Measurements from ENCODE around the gene CFL2. TPM values are rescaled to one million over a fixed set of nuclear protein-coding genes. Genes with fewer than 3 reads are reported as not detected.
A peak's percentile ranks its signal among the peaks of the same experiment; 100 is the strongest.
"Not testable (repeated sequence)": the region's sequence is repeated elsewhere in the genome, so short reads cannot be mapped to it uniquely, and the experiment has no call there.

Gene CFL2
- total RNA-seq: 1 to 10 TPM; 6.9 to 7.4 TPM

DNA sequence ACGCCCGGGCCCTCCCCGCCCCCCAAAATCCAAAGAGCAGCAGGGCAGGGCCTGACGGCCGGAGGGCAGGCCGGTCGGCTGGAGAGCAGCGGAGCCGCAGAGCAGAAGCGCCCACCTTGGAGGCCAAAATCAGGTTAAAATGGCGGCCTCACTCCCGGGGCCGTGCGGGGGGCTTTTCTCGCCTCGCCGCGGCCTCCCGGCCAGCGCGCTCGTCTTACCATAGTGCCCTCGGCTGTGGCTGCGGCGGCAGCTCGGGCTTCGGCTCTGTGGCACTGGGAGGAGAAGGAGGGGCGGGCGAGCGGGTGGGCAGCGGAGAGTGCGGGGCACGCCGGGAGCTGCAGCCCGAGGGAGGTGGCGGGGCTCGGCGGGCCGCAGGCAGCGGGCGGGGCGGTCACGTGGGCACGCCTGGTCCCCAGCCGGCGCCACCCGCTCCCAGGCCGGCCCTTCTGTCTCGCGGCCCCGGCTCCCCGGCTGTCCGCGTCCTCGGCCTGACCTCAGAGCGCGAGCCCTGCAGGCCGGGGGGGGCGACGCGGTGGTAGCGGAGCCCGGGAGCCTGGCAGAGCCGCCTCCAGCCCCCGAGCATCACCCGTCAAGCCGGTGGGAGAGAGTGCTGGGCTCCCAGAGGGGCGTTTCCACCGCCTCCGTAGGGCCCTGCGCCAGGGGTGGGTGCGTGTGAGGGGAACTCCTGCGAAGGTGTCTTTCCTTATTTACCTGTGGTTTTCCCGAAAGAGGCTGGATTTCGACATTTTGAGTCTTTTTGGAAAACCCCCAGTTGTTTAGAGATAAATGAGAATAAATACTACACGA lies at the start of gene CFL2:
CFL2 (minus strand) TSS at position 274 of the 807 bp plus-strand sequence; CDS start at position 221, 53 bp downstream.
- CTCF ChIA-PET: interaction anchor here (0.7 to 3.0 kb wide), 3 partner anchors 8 to 86 kb away, joined by 3 to 23 read pairs (median 5); no protein-coding TSS in a partner anchor
- Mint-ChIP-seq H3K4me3 (peak within 1 kb of the TSS; percentile 92), H3K27me3 (peaks cover 5% of the 10 kb centered on the region), H3K36me3 (peaks cover 9% of the 10 kb centered on the region), H3K9me3 (ENCODE audit: low read depth) (no peaks in the 10 kb centered on the region), H3K27ac (peak within 1 kb of the TSS; percentile 88), H3K4me1 (peaks cover 17% of the 10 kb centered on the region)
- DNase-seq (peak; percentile 81), ATAC-seq (peak; percentile 97)

GRCh38 chr14:34755215-34755614 lies 40.8 kb upstream of the CFL2 start:
- CTCF ChIA-PET: no interaction called here
- Mint-ChIP-seq H3K27ac (no peak overlapping the region), H3K9me3 (ENCODE audit: low read depth) (no peaks in the 10 kb centered on the region), H3K36me3 (peaks cover 40% of the 10 kb centered on the region), H3K4me1 (no peaks in the 10 kb centered on the region), H3K27me3 (no peaks in the 10 kb centered on the region), H3K4me3 (no peak overlapping the region)
- ATAC-seq (no peak), DNase-seq (no peak)

- H3K27me3 Mint-ChIP-seq: no peaks in the 10 kb centered on the region
- H3K27ac Mint-ChIP-seq: no peak overlapping the region
- H3K36me3 Mint-ChIP-seq: peaks cover 38% of the 10 kb centered on the region
- DNase-seq: no peak
- no peaks in the 10 kb centered on the region for H3K4me1 Mint-ChIP-seq
- H3K4me3 Mint-ChIP-seq: no peak overlapping the region
- no peaks in the 10 kb centered on the region for H3K9me3 Mint-ChIP-seq (ENCODE audit: low read depth)
- CTCF ChIA-PET: no interaction called here
- ATAC-seq: no peak
Observed at GRCh38 chr14:34754687-34755086, 40.3 kb upstream of the CFL2 start.

DNA sequence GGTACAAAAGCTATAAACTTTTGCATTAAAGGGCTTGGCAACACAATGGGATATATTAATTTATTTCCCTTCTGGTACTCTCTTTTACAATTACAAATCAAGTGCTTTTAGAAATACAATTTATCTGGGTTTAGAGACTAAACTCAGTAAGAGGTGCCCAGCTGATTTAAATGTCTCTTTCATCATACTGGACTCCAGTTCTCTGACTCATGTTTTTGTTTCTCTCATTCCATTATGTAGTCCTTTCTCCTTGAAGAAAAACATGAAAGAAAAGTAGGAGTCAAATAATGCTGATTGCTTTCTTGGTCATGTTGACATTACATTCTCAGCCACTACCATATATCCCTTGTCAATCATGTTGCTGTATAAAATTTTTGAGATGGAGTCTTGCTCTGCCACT lies 36.3 kb upstream of the CFL2 start:
- Mint-ChIP-seq H3K9me3 (ENCODE audit: low read depth) (no peaks in the 10 kb centered on the region), H3K36me3 (peaks cover 21% of the 10 kb centered on the region), H3K4me1 (no peaks in the 10 kb centered on the region), H3K27me3 (no peaks in the 10 kb centered on the region), H3K27ac (no peak overlapping the region), H3K4me3 (no peak overlapping the region)
- DNase-seq (no peak), ATAC-seq (no peak)
- CTCF ChIA-PET: no interaction called here

GRCh38 chr14:34750233-34750632 lies 35.8 kb upstream of the CFL2 start:
- no peaks in the 10 kb centered on the region for H3K27me3 Mint-ChIP-seq
- H3K27ac Mint-ChIP-seq: no peak overlapping the region
- H3K4me1 Mint-ChIP-seq: no peaks in the 10 kb centered on the region
- H3K4me3 Mint-ChIP-seq: no peak overlapping the region
- CTCF ChIA-PET: no interaction called here
- peaks cover 18% of the 10 kb centered on the region for H3K36me3 Mint-ChIP-seq
- ATAC-seq (no peak), DNase-seq (no peak)
- no peaks in the 10 kb centered on the region for H3K9me3 Mint-ChIP-seq (ENCODE audit: low read depth)

- CTCF ChIA-PET: interaction anchor here (1.3 kb wide), 1 partner anchor 27 kb away, joined by 7 read pairs; no protein-coding TSS in a partner anchor
- H3K27me3 Mint-ChIP-seq: no peaks in the 10 kb centered on the region
- no peak for ATAC-seq
Observed at GRCh38 chr14:34749408-34749807, 35.0 kb upstream of the CFL2 start.

GRCh38 chr14:34742270-34743115 lies 28.1 kb upstream of the CFL2 start:
- DNase-seq (no peak), ATAC-seq (no peak)
- Mint-ChIP-seq H3K9me3 (ENCODE audit: low read depth) (peaks cover 4% of the 10 kb centered on the region), H3K27ac (no peak overlapping the region), H3K36me3 (no peaks in the 10 kb centered on the region), H3K4me1 (peaks cover 10% of the 10 kb centered on the region), H3K27me3 (peaks cover 14% of the 10 kb centered on the region), H3K4me3 (no peak overlapping the region)
- CTCF ChIA-PET: interaction anchor here (2.7 kb wide), 1 partner anchor 20 kb away, joined by 11 read pairs; no protein-coding TSS in a partner anchor

More at GRCh38 chr14:34749408-34749807, 35.0 kb upstream of the CFL2 start:
- Mint-ChIP-seq H3K27ac (no peak overlapping the region), H3K36me3 (peaks cover 14% of the 10 kb centered on the region), H3K9me3 (ENCODE audit: low read depth) (no peaks in the 10 kb centered on the region), H3K4me3 (no peak overlapping the region), H3K4me1 (no peaks in the 10 kb centered on the region)
- DNase-seq: no peak

DNA sequence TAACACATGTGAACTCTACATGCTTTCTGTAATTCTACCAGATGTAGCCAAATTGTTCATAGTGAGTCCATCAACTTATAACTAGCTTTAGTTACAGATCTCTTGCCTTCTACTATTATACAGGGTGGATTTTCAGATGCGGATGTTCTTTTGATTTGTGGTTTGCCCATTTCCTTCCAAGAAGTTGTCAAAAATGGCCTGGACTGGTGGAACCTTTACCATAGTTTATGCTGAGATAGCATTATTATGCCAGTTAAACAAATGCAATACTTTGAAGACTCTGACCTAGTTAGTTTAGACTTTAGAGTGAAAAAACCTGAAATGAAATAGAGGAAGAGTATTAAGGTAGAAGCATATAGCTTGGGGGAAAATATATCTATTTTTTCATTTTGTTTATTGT lies 27.4 kb upstream of the CFL2 start:
- H3K4me3 Mint-ChIP-seq: no peak overlapping the region
- ATAC-seq: no peak
- H3K36me3 Mint-ChIP-seq: no peaks in the 10 kb centered on the region
- DNase-seq: no peak
- CTCF ChIA-PET: interaction anchor here (2.7 kb wide), 1 partner anchor 19 kb away, joined by 11 read pairs; no protein-coding TSS in a partner anchor
- peaks cover 10% of the 10 kb centered on the region for H3K4me1 Mint-ChIP-seq
- H3K27ac Mint-ChIP-seq: no peak overlapping the region
- H3K9me3 Mint-ChIP-seq (ENCODE audit: low read depth): peaks cover 4% of the 10 kb centered on the region
- H3K27me3 Mint-ChIP-seq: peaks cover 14% of the 10 kb centered on the region

- Mint-ChIP-seq H3K27me3 (peaks cover 14% of the 10 kb centered on the region), H3K4me1 (peaks cover 10% of the 10 kb centered on the region)
- H3K9me3 Mint-ChIP-seq (ENCODE audit: low read depth); ATAC-seq; H3K27ac Mint-ChIP-seq; H3K36me3 Mint-ChIP-seq; DNase-seq; CTCF ChIA-PET; H3K4me3 Mint-ChIP-seq: not testable (repeated sequence)
Observed at GRCh38 chr14:34740139-34740538, 25.7 kb upstream of the CFL2 start.

- H3K4me1 Mint-ChIP-seq; ATAC-seq; CTCF ChIA-PET; H3K27ac Mint-ChIP-seq; H3K36me3 Mint-ChIP-seq; H3K4me3 Mint-ChIP-seq; H3K9me3 Mint-ChIP-seq (ENCODE audit: low read depth); DNase-seq: not testable (repeated sequence)
- H3K27me3 Mint-ChIP-seq: peaks cover 11% of the 10 kb centered on the region
Observed at GRCh38 chr14:34737079-34737478, 22.7 kb upstream of the CFL2 start.

- Mint-ChIP-seq H3K27me3 (peaks cover 5% of the 10 kb centered on the region), H3K27ac (no peak overlapping the region), H3K4me1 (no peaks in the 10 kb centered on the region), H3K9me3 (ENCODE audit: low read depth) (peaks cover 4% of the 10 kb centered on the region), H3K36me3 (no peaks in the 10 kb centered on the region), H3K4me3 (no peak overlapping the region)
- ATAC-seq (no peak), DNase-seq (no peak)
- CTCF ChIA-PET: interaction anchor here (0.6 to 2.2 kb wide), 3 partner anchors 11 to 75 kb away, joined by 3 to 20 read pairs (median 3); no protein-coding TSS in a partner anchor
Observed at GRCh38 chr14:34733245-34733644, 18.9 kb upstream of the CFL2 start.

DNA sequence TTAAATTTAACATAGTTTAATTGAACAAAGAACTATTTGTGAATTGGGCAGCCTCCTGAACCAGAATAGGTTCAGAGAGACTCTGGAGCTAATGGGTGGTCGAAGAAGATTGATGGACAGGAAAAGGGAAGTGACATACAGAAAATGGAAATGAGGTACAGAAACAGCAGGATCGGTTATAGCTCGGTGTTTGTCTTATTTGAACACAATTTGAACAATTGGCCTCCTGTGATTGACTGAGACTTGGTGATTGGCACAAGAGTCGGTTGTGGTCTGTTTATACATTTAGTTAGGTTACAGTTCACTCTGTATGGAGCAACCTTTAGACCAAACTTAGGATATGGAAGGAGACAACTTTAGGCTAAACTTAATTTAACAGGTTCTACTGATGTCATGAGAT lies 18.4 kb upstream of the CFL2 start:
- Mint-ChIP-seq H3K27me3 (peaks cover 3% of the 10 kb centered on the region), H3K4me1 (no peaks in the 10 kb centered on the region), H3K36me3 (no peaks in the 10 kb centered on the region), H3K4me3 (no peak overlapping the region), H3K27ac (no peak overlapping the region), H3K9me3 (ENCODE audit: low read depth) (peaks cover 4% of the 10 kb centered on the region)
- DNase-seq: no peak
- CTCF ChIA-PET: interaction anchor here (0.6 to 2.2 kb wide), 3 partner anchors 10 to 76 kb away, joined by 3 to 20 read pairs (median 3); no protein-coding TSS in a partner anchor
- ATAC-seq: no peak

DNA sequence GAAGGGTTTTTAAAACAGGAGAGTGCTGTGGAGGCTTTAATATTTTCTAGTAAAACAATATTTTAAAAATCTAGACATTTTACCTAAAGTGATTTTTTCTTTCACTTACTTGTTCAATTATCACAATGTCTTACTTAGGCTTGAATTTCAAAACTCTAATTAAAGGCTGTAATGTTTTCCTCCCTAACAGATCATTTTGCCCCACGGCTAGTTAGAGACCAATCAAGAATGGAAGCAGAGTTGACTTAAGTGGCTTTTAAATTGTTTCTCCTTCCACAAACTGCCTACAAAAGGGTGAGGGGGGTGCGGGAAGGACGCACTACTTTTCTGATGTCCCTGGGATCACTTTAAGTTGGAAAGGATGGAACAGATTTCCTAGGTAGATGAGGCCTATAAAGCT lies 9.5 kb upstream of the CFL2 start:
- H3K27me3 Mint-ChIP-seq: peaks cover 12% of the 10 kb centered on the region
- DNase-seq (no peak), ATAC-seq (no peak)
- CTCF ChIA-PET: interaction anchor here (0.8 to 3.5 kb wide), 4 partner anchors 16 to 51 kb away, joined by 3 to 30 read pairs (median 14); no protein-coding TSS in a partner anchor
- no peak overlapping the region for H3K27ac Mint-ChIP-seq
- H3K9me3 Mint-ChIP-seq (ENCODE audit: low read depth): no peaks in the 10 kb centered on the region
- no peaks in the 10 kb centered on the region for H3K36me3 Mint-ChIP-seq
- no peak overlapping the region for H3K4me3 Mint-ChIP-seq
- peaks cover 3% of the 10 kb centered on the region for H3K4me1 Mint-ChIP-seq
